HG03469 (cell line): Measurements from ENCODE around the gene TLR10.
A peak's percentile ranks its signal among the peaks of the same experiment; 100 is the strongest.
"Not testable (repeated sequence)": the region's sequence is repeated elsewhere in the genome, so short reads cannot be mapped to it uniquely, and the experiment has no call there.

Source experiments
- ATAC-seq: cut with Tn5 transposase; IDR thresholded peaks from one replicate; pipeline ENCODE4 v1.9.1; 2021; ENCODE audit warnings: mild to moderate bottlenecking, moderate library complexity, moderate number of reproducible peaks; ENCODE audit not compliant: unreplicated experiment

TLR10 gene, protein sequence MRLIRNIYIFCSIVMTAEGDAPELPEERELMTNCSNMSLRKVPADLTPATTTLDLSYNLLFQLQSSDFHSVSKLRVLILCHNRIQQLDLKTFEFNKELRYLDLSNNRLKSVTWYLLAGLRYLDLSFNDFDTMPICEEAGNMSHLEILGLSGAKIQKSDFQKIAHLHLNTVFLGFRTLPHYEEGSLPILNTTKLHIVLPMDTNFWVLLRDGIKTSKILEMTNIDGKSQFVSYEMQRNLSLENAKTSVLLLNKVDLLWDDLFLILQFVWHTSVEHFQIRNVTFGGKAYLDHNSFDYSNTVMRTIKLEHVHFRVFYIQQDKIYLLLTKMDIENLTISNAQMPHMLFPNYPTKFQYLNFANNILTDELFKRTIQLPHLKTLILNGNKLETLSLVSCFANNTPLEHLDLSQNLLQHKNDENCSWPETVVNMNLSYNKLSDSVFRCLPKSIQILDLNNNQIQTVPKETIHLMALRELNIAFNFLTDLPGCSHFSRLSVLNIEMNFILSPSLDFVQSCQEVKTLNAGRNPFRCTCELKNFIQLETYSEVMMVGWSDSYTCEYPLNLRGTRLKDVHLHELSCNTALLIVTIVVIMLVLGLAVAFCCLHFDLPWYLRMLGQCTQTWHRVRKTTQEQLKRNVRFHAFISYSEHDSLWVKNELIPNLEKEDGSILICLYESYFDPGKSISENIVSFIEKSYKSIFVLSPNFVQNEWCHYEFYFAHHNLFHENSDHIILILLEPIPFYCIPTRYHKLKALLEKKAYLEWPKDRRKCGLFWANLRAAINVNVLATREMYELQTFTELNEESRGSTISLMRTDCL

DNA sequence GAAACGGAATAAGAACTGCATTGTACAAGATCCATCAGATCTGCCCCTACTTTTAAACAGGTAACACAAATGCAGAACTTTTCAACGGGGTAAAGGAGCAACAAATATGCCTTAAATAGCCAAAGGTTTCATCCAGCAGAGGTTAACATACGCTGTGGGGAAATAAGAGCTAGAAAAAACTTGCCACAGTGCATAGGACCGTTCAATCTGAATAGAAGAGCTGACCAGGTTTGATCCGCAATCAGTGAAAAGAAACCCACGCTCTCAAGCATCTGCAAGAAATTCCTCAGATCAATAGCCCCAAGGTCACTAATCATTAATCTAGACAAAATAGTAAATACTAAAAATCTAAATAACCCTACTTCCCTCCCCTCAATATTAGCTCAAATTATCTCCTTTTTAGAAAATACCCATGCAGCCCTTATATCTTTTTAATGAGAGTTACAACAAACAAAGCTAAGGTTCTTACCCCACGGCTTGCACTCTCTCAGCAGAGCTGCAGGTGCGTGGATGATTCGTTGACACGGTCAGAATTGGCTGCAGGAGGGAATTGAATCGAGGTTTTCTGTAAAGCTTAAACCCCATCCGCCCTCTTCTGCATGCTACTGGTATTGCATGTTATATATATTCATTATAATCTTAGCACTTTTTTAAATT is at the start of gene TLR10:
TSS of gene TLR10 (minus strand) at position 539 of the 657 bp plus-strand sequence. CDS start 7,400 bp downstream, outside the sequence.
- ATAC-seq: peak; percentile 37

DNA sequence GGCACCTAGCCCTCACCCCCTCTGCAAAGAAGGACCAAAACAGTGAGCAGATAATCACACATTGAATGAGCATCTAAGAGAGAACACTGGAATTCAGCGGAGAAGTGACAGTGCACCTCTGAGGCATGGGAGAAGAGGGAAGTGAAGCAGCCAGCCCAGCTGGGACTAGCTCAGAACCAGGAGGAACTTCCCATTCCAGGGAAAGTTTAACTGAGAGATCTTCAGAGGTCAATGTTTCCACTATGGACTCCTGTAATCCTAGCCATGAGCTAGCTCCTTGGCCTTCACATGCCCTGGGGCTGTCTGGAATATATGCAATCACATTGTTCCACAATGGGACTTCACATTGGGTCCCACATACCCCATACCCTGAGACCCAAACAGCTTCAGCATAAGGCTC is 49.4 kb upstream of the TLR10 start:
- ATAC-seq: no peak

DNA sequence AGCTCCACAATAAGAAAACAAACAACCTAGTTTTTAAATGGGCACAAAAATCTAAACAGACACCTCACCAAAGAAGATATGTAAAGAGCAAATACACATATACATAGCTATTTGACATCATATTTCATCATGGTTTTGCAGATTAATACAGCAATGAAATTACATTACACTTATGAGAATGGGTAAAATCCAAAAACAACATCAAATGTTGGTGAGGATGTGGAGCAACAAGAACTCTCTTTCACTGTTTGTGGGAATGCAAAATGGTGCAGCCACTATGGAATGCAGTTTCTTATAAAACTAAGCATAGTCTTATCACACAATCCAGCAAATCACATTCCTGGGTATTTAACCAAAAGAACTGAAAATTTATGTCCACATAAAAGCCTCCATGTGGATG is 48.9 kb upstream of the TLR10 start:
- ATAC-seq: no peak

DNA sequence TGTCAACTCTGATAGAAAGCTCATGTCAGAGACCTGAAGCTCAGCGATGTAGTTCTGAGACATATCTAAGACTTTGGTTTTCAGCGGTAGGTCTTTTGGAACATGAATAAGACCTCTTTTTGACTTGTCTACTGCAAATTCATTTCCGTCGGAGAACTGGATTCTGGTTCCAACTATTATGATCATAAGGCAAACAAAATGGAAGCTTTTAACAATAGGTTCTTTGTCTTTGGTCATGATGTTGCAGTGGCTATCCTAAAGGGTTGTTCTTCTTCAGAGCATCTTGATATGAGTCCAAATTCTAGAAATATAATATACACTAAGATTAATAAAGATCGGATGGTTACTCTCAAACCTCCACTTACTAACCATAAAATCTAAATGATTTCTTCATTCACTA is 46.4 kb upstream of the TLR10 start:
- no peak for ATAC-seq

DNA sequence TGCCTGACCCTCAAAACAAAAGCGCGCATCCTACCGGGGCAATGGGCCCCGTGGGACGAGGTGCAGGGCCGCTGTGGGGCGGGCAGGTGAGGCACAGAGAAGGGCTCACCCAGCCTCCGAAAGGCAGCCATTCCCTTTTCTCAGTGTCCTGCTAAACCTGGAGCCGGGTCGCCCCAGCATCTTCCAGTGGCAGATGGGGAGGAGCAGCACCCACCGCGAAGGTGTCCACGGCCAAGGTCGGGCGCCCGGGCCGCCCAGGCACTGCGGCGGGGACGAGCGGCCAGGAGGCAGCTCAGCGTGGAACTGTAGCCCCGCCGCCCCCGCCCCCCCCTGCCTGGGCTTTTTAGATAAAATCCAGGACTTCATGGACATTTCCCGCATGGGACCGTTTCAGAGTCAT is 41.0 kb upstream of the TLR10 start:
- ATAC-seq: no peak

DNA sequence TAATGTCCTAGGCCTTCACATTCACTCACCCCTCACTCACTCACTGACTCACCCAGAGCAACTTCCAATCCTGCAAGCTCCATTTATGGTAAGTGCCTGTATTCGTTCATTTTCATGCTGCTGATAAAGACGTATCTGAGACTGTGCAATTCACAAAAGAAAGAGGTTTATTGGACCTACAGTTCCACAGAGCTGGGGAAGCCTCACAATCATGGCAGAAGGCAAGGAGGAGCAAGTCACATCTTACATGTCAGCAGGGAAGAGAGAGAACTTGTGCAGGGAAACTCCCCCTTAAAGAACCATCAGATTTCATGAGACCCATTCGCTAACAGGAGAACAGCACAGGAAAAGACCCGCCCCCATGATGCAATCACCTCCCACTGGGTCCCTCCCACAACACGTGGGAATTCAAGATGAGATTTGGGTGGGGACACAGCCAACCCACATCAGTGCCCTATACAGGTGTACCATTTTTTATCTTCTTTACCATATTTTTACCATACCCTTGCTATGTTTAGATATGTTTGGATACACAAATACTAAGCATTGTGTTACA is 40.0 kb upstream of the TLR10 start:
- ATAC-seq: no peak

DNA sequence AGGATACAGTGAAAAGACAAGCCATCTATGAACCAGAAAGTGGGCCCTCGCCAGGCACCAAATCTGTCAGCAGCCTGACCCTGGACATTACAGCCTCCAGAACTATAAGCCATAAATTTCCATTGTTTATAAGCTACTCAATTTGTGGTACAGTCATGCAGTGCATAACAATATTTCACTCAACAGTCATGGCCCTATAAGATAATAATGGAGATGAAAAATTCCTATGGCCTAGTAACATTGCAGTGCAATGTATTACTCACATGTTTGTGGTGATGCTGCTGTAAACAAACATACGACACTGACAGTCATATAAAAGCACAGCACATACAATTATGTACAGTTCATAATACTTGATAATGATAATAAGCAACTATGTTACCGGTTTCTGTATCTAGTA is 38.9 kb upstream of the TLR10 start:
- ATAC-seq: no peak

DNA sequence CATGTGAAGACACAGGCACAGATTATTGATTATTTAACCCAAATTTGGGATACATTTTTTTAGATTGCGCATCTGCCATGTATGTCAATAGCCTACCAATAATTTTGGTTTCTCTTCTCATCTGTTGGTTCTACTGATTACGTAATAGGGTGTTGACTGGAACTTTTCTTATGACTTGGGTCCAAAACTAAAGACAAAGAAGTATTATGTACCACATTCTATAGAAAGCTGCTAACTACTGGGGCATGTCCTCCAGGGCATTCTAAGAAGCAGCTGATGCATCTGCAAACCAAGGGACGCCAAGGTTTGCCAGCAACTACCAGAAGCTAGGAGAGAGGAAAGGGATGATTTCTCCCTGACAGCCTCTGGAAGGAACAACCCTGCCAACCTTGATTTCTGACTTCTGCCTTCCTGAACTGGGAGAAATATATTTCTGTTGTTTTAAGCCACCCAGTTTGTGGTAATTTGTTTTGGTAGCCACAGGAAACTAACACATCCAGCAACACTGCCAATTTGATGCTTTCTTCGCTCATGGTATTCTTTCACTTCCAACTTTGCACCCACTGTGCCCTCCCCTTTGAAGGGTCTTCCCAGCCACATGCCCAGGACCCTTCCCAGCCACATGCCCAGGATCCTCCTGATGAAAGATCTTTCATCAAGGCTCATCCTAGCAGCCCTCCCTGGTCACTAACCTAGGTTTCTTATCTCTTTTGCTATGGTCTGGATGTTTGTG is 37.7 kb upstream of the TLR10 start:
- ATAC-seq: peak; percentile 39

DNA sequence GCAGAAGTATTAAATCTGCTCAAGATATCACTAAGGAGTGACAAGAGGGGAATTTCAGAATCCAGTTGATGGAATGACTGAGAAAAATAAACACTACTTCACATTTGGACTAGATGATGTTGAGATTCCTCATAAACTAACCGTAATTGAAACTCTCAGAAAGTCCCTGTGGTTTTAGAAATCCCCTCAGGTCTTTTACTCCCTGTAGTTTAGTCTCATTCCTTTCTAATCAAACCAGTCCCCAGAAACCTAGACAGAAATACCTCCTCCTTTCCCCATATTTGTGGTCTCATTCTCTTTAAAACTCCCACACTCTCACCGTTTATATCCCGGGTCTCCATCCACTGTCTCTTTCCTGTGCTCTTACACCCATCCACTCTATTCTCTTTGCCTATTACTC is 36.8 kb upstream of the TLR10 start:
- no peak for ATAC-seq

DNA sequence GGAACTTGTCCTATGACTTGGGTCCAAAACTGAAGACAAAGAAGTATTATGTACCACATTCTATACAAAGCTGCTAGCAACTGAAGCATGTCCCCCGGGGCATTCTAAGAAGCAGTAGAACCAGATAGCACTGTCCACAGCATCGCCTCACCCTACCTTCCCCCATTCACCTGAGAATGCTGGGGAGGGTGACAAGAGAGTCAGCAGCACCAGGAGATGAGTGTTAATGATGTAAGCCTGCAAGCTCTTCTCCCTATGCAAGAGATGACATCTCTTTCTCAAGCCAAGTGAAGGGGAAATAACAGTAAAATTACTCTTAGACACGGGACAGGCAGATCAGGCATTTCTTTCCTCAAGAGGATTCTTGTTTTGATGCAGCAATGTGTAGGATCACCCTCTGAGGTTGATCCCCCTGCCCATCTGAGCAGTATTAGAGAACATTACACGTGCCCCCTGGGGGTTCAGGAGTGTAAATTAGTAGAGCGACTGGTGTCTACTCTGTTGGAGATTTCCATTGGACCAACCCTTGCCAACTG is 35.7 kb upstream of the TLR10 start:
- no peak for ATAC-seq

DNA sequence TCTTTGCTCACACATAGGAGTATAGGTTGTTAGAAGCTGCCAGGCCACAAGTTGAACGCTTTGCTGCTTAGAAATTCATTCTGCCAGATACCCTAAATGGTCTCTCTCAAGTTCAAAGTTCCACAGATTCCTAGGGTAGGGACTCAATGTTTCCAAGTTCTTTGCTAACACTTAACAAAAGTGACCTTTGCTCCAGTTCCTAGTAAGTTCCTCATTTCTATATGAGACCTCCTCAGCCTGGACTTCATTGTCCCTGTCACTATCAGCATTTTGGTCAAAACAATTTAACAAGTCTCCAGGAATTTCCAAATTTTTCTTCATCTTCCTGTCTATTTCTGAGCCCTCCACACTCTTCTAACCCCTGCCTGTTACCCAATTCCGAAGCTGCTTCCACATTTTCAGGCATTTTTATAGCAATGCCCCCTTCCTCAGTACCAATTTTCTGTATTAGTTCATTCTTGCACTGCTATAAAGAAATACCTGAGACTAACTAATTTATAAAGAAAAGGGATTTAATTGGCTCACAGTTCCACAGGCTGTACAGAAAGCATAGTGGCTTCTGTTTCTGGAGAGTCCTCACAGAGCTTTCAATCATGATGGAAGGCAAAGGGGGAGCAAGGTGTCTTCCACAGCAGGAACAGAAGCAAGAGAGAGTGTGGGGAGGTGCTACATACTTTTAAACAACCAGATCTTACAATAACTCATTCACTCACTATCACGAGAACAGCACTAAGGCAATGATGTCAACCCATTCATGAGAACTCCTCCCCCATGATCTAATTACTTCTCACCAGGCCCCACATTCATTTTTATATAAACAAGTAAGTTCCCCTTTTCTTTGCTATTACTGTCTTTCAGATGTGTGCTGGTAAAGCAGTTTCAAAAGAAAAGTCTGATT is 33.3 kb upstream of the TLR10 start:
- ATAC-seq: no peak

DNA sequence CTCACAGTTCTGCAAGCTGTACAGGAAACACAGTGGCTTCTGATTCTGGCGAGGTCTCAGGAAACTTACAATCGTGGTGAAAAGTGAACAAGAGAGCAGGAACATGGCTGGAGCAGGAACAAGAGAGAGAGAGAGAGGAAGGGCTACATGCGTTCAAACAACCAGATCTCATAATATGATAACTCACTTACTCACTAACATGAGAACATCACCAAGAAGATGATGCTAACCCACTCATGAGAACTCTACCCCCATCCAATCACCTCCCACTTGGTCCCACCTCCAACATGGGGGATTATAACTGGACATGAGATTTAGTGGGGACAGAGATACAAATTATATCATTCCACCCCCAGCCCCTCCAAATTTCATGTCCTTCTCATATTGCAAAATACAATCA is 31.6 kb upstream of the TLR10 start:
- no peak for ATAC-seq

DNA sequence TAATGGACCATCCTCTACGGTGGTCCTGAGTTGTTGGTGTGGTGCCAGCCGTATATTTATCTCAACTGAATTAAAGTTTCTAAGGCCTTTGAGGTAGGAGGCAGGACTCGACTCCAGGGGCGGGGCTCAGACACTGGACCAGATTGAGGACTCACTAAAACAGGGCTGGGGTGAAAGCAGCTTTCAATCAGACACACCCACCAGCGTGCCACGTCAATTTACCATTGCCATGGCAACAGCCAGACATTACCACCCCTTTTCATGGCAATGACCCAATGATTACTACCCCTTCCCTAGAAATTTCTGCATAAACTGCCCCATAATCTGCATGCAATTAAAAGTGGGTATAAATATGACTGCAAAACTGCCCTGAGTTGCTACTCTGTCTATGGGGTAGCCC is 28.5 kb upstream of the TLR10 start:
- ATAC-seq: no peak

DNA sequence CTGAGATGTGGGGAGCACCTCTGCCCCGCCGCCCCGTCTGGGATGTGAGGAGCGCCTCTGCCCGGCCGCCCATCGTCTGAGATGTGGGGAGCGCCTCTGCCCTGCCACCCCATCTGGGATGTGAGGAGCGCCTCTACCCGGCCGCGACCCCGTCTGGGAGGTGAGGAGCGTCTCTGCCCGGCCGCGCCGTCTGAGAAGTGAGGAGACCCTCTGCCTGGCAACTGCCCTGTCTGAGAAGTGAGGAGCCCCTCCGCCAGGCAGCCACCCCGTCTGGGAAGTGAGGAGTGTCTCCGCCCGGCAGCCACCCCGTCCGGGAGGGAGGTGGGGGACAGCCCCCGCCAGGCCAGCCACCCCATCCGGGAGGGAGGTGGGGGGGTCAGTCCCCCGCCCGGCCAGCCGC is 24.7 kb upstream of the TLR10 start:
- not testable (repeated sequence) for ATAC-seq

DNA sequence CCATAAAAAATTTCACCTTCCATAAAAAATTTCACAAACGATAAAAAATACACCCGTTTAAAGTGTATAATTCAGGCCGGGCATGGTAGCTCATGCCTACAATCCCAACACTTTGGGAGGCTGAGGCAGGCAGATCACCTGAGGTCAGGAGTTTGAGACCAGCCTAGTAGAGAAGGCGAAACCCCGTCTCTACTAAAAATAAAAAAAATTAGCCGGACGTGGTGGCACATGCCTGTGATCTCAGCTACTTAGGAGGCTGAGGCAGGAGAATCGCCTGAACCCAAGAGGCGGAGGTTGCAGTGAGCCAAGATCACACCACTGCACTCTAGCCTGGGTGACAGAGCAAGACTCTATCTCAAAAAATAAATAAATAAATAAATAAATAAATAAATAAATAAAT is 23.5 kb upstream of the TLR10 start:
- ATAC-seq: not testable (repeated sequence)

DNA sequence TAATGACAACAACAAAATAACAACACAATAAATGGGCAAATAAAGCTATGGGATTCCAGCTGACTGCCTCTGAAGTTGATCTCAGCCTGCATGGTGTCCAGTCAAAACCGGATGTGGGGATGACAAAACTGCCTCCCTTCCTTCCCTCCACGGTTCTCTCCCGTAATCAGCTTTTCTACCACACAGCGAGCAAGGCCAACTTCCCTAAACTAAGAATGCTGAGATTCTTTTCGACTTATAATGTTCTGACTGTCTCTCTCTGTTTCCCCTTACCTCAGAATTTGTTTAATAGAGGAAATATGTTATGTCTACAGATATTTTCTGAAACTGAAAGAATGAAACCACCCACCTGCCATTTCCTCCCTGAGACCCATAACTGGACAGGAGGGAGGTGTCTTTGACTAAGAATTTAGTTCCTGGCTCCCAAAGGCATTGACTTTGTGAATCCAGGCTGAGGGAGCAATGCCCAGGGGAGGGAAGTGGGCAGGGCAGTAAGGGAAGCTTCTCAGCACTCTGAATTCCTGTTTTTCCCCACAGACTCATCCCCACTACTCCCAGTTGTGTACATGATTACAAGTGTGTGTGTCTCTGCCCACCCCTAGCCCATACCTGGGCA is 22.8 kb upstream of the TLR10 start:
- peak; percentile 74 for ATAC-seq

DNA sequence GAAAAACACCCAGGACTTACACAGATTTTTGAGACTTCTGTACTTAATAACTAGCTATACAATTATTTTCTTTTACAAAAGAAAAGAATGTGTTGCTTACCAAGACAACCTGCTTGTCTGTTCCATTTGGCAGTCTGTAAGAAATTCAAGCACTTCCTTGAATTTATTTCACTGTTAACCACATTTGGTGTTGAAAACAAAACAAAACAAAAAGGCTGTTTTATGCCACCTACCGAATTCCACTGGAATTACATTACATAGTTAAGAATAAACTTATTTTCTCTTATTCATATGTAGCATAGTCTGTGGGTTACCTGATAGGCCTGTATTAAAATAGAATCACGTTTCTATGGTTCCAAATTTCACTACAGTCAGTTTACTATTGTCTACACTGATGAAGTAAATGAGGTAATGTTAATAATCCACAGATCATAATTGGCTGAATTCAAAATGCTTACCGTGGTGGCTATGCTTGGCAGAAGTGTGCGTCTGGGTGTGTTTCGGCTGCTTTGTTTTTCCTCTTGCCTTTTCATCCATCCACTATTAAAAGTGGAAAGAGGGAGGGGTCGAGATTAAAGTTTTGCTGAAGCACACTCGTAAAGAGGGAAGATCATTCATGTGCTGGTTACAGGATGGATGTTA is 22.0 kb upstream of the TLR10 start, which contains the start of gene TLR1:
TSS of gene TLR1 (minus strand) at position 138 of the 642 bp plus-strand sequence. CDS start 5,960 bp downstream, outside the sequence.
- no peak for ATAC-seq
